ENCODE data around the gene CRYBG3.

DNA sequence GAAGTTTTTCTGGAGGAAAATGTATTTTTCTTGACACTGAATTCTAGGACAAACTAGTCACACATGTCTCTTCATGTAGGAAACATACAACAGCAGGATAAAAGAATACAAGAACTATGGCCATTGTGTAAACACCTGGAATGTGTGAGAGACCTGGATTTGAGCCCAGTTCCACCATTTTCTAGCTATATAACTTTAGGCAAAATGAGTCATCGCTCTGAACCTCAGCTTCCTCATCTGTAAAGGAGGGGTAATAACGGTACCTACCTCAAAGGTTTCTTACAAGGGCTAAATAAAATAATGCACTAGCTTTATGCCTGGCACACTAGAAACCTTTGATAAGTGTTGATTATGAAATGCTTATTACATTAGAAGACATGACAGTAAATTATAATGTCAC is 92.6 kb downstream of the CRYBG3 start:
- TF ChIP-seq ELF4 (CRISPR knock-in tag; IDR thresholded peaks at IDR 0.05; ENCODE audit: borderline replicate concordance) (no peak), KLF9 (CRISPR knock-in tag; IDR thresholded peaks at IDR 0.05; ENCODE audit: low read depth) (no peak), U2AF2 (IDR thresholded peaks at IDR 0.05; ENCODE audit: low read depth, low read length) (no peak), CC2D1A (CRISPR knock-in tag; IDR thresholded peaks at IDR 0.05) (no peak), ZFP41 (CRISPR knock-in tag; IDR thresholded peaks at IDR 0.05; ENCODE audit: borderline replicate concordance) (no peak), RBM22 (optimal IDR thresholded peaks at IDR 0.05; ENCODE audit: low read length) (no peak), HIVEP1 (CRISPR knock-in tag; IDR thresholded peaks at IDR 0.05) (no peak), ZBTB1 (CRISPR knock-in tag; IDR thresholded peaks at IDR 0.05; ENCODE audit: borderline replicate concordance) (no peak)
- TF ChIP-seq, protein P1, sequence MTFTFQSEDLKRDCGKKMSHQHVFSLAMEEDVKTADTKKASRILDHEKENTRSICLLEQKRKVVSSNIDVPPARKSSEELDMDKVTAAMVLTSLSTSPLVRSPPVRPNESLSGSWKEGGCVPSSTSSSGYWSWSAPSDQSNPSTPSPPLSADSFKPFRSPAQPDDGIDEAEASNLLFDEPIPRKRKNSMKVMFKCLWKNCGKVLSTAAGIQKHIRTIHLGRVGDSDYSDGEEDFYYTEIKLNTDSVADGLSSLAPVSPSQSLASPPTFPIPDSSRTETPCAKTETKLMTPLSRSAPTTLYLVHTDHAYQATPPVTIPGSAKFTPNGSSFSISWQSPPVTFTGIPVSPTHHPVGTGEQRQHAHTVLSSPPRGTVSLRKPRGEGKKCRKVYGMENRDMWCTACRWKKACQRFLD (CRISPR knock-in tag; IDR thresholded peaks at IDR 0.05; ENCODE audit: borderline replicate concordance): no peak
- TF ChIP-seq, protein P2, sequence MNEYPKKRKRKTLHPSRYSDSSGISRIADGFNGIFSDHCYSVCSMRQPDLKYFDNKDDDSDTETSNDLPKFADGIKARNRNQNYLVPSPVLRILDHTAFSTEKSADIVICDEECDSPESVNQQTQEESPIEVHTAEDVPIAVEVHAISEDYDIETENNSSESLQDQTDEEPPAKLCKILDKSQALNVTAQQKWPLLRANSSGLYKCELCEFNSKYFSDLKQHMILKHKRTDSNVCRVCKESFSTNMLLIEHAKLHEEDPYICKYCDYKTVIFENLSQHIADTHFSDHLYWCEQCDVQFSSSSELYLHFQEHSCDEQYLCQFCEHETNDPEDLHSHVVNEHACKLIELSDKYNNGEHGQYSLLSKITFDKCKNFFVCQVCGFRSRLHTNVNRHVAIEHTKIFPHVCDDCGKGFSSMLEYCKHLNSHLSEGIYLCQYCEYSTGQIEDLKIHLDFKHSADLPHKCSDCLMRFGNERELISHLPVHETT (CRISPR knock-in tag; conservative IDR thresholded peaks at IDR 0.05): no peak
- TF ChIP-seq, protein P3, sequence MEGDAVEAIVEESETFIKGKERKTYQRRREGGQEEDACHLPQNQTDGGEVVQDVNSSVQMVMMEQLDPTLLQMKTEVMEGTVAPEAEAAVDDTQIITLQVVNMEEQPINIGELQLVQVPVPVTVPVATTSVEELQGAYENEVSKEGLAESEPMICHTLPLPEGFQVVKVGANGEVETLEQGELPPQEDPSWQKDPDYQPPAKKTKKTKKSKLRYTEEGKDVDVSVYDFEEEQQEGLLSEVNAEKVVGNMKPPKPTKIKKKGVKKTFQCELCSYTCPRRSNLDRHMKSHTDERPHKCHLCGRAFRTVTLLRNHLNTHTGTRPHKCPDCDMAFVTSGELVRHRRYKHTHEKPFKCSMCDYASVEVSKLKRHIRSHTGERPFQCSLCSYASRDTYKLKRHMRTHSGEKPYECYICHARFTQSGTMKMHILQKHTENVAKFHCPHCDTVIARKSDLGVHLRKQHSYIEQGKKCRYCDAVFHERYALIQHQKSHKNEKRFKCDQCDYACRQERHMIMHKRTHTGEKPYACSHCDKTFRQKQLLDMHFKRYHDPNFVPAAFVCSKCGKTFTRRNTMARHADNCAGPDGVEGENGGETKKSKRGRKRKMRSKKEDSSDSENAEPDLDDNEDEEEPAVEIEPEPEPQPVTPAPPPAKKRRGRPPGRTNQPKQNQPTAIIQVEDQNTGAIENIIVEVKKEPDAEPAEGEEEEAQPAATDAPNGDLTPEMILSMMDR (CRISPR knock-in tag; IDR thresholded peaks at IDR 0.05): no peak
- TF ChIP-seq, protein P4, sequence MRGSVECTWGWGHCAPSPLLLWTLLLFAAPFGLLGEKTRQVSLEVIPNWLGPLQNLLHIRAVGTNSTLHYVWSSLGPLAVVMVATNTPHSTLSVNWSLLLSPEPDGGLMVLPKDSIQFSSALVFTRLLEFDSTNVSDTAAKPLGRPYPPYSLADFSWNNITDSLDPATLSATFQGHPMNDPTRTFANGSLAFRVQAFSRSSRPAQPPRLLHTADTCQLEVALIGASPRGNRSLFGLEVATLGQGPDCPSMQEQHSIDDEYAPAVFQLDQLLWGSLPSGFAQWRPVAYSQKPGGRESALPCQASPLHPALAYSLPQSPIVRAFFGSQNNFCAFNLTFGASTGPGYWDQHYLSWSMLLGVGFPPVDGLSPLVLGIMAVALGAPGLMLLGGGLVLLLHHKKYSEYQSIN (CRISPR knock-in tag; IDR thresholded peaks at IDR 0.05; ENCODE audit: borderline replicate concordance): no peak
